HepG2 (cell line): ENCODE data around the gene OTOP1. TPM values are rescaled to one million over a fixed set of nuclear protein-coding genes. Genes with fewer than 3 reads are reported as not detected.

Experiments
- ASH2L ChIP-seq: fragments of 300-600, 200-600 bp; sonication (generic); IDR thresholded peaks from 2 replicates; pipeline ENCODE4 v1.7.0; 2017; ENCODE audit warnings: low read depth, mild to moderate bottlenecking, moderate library complexity, mixed read lengths, low read length; ENCODE audit not compliant: insufficient read length
- CHD4 ChIP-seq: fragments of 200-600 bp; sonication (generic); IDR thresholded peaks from 2 replicates; pipeline ENCODE4 v1.7.0; 2017; ENCODE audit warnings: mild to moderate bottlenecking, low read length, borderline replicate concordance
- HOMEZ ChIP-seq: IDR thresholded peaks from 2 replicates; pipeline ENCODE4 v1.6.1; 2016; ENCODE audit warnings: low read depth
- HOXA5 ChIP-seq: sonication (generic); formaldehyde crosslinking; IDR thresholded peaks from 2 replicates; pipeline ENCODE4 v1.4.0; 2020; ENCODE audit warnings: missing genetic modification reagents
- IKZF5 ChIP-seq: IDR thresholded peaks from 2 replicates; pipeline ENCODE4 v1.6.1; 2018; ENCODE audit warnings: missing genetic modification reagents, mild to moderate bottlenecking, missing compliant biosample characterization
- JUN ChIP-seq: sonication (generic); formaldehyde crosslinking; IDR thresholded peaks from 2 replicates; pipeline ENCODE4 v1.4.0; 2020; ENCODE audit warnings: mild to moderate bottlenecking, missing genetic modification reagents
- MAX ChIP-seq: IDR thresholded peaks from 2 replicates; pipeline ENCODE4 v1.6.1; 2012; ENCODE audit warnings: inconsistent platforms
- RFXAP ChIP-seq: sonication (generic); formaldehyde crosslinking; IDR thresholded peaks from 2 replicates; pipeline ENCODE4 v1.4.0; 2020; ENCODE audit warnings: missing genetic modification reagents, borderline replicate concordance
- RXRB ChIP-seq: IDR thresholded peaks from 2 replicates; pipeline ENCODE4 v1.6.1; 2016; ENCODE audit warnings: borderline replicate concordance, missing genetic modification reagents, missing compliant biosample characterization
- SKIL ChIP-seq: sonication (generic); formaldehyde crosslinking; IDR thresholded peaks from 2 replicates; pipeline ENCODE4 v1.8.0; 2022; ENCODE audit warnings: missing genetic modification reagents, mild to moderate bottlenecking, moderate library complexity, borderline replicate concordance
- SOX6 ChIP-seq, 2 experiments: fragments of 450-650 bp in 1 of 2; sonication (generic) in 1 of 2; formaldehyde crosslinking in 1 of 2; IDR thresholded peaks; 2 replicates each; pipeline versions ENCODE4 v1.4.0 to v1.6.1; 2017 to 2020; ENCODE audit warnings: antibody characterized with exemption in 1 of 2, mild to moderate bottlenecking in 1 of 2, missing genetic modification reagents in 1 of 2
- SRF ChIP-seq: IDR thresholded peaks from 2 replicates; pipeline ENCODE4 v1.6.1; 2011; ENCODE audit warnings: mild to moderate bottlenecking, low read depth, low read length, moderate library complexity
- TBX2 ChIP-seq: sonication (generic); formaldehyde crosslinking; IDR thresholded peaks from 2 replicates; pipeline ENCODE4 v1.5.0; 2020; ENCODE audit warnings: missing genetic modification reagents, mild to moderate bottlenecking, borderline replicate concordance
- XRCC5 ChIP-seq: fragments of 200-400 bp; formaldehyde crosslinking; optimal IDR thresholded peaks from 2 replicates; pipeline ENCODE3; 2017; ENCODE audit warnings: mild to moderate bottlenecking, low read length
- ZFP41 ChIP-seq: sonication (generic); formaldehyde crosslinking; IDR thresholded peaks from 2 replicates; pipeline ENCODE4 v1.4.0; 2020; ENCODE audit warnings: mild to moderate bottlenecking, missing genetic modification reagents, borderline replicate concordance
- ZGPAT ChIP-seq: IDR thresholded peaks from 2 replicates; pipeline ENCODE4 v1.6.1; 2016; ENCODE audit warnings: mild to moderate bottlenecking
- ZNF281 ChIP-seq: sonication (generic); formaldehyde crosslinking; IDR thresholded peaks from 2 replicates; pipeline ENCODE4 v1.4.0; 2020; ENCODE audit warnings: missing genetic modification reagents, borderline replicate concordance
- ZNF430 ChIP-seq: sonication (generic); formaldehyde crosslinking; IDR thresholded peaks from 2 replicates; pipeline ENCODE4 v1.9.0; 2021; ENCODE audit warnings: mild to moderate bottlenecking, missing genetic modification reagents
- polyA plus RNA-seq, 8 experiments: library from polyadenylated mRNA; depleted of rRNA in 3 of 8; stranded (reverse) in 7 of 8; unstranded in 1 of 8; fragments of >200 nt; fragmentation: Illumina TruSeq in 4 of 8; extraction: Trizol in 4 of 8; gene quantifications; 2 replicates each; pipeline versions ENCODE4 v1.2.1 to v1.2.3, GENCODE V29; 2011 to 2016; ENCODE audit warnings: low read depth in 4 of 8, missing spikeins in 1 of 8, mixed read lengths in 1 of 8; ENCODE audit not compliant: insufficient read depth in 1 of 8
- total RNA-seq, 5 experiments: library from RNA; depleted of rRNA; stranded (reverse); fragments of >200 nt; fragmentation: Illumina TruSeq; extraction: Trizol; gene quantifications; 2 replicates each; pipeline ENCODE4 v1.2.3, GENCODE V29; 2016; ENCODE audit warnings: low read depth in 1 of 5

The OTOP1 gene
- total and polyA plus RNA-seq, 2 of the 13 experiments (the other 11 are each of a cell fraction or from before 2014, with no cell fraction given), result not detected

GRCh38 chr4:4259484-4260100 lies 32.9 kb upstream of the OTOP1 start (continued):
- TF ChIP-seq XRCC5 (peak; percentile 65), ZGPAT (CRISPR knock-in tag) (peak; percentile 83), SRF (no peak), MAX (peak; percentile 43; the same call in 1 of the 2 replicates), RXRB (CRISPR knock-in tag) (peak; percentile 98), HOXA5 (CRISPR knock-in tag) (peak; percentile 78; the same call in 1 of the 2 replicates), ZNF281 (peak; percentile 54; the same call in 1 of the 2 replicates), JUN (CRISPR knock-in tag) (0 out of 2 replicates have a peak, but pooled peaks have one; percentile 36), SKIL (0 out of 2 replicates have a peak, but pooled peaks have one; percentile 27), SOX6 (IDR thresholded peaks at IDR 0.05) (no peak), SOX6 (CRISPR knock-in tag; IDR thresholded peaks at IDR 0.05) (peak; percentile 99), RFXAP (CRISPR knock-in tag) (peak; percentile 19; the same call in 1 of the 2 replicates), ZNF430 (CRISPR knock-in tag) (peak; percentile 71; the same call in 1 of the 2 replicates), IKZF5 (CRISPR knock-in tag) (peak; percentile 79; the same call in 1 of the 2 replicates), CHD4 (peak; percentile 56; the same call in 1 of the 2 replicates), ZFP41 (CRISPR knock-in tag) (no peak), HOMEZ (CRISPR knock-in tag) (peak; percentile 84), ASH2L (peak; percentile 98), TBX2 (peak; percentile 76; the same call in 1 of the 2 replicates)
